Endothelial cell of hepatic sinusoid (primary cell): ENCODE data around the gene L3MBTL4.

Experiments used
- in situ Hi-C: cut with HindIII; loops from 2 replicates; pipeline ENCODE4 v1.10.0; 2017; ENCODE audit warnings: low sequenced_read_pairs

Gene L3MBTL4

DNA sequence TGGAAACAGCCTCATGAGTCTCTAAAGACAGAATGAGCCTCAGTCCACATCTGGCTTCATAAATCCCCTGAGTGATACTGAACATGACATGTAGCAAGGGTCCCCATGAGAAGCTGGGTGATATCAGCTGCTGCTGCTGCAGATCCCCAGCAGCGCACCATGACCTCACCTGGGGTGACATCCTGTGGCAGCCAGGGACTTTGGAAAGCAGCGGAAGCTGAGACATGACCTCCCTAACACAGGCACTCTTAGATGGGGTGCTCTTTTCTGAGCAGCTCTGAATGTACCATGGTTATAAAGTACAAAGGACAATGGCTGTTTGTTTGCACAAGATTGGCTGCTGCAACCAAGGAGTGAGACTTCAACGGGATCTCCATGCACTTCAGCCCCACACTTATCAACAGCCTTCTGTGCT, 444.7 kb downstream of the L3MBTL4 start:
- in situ Hi-C loops: no loop called here

DNA sequence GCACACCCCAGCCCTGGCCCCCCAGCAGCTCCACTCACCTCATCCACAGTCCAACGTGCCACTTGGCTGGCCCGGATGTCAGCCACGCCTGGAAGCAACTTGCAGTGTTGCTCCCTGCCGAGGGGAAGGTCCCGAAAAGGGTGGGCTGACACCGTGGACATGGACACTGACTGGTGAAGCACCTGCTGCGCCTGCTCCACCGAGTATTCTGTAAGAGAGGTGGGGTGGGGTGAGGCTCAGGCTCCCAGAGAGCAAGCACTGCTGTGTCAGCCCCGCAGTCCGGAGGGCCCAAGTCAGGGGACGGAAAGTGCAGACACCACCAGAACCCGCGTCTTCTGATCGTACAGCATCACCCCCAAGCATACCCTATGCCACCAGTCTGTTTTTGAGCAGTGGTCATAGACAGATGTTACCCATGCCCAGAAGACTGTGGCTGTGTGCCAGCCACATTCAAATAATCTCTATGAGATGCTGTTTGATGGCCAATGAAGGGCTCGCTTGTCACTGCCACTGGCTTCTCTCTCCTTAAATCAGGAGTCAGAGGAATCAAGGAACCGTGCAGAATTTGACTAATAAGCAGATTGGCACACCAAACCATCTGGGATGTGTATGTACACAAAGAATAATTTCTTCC, 445.2 kb downstream of the L3MBTL4 start:
- in situ Hi-C loops: no loop called here

DNA sequence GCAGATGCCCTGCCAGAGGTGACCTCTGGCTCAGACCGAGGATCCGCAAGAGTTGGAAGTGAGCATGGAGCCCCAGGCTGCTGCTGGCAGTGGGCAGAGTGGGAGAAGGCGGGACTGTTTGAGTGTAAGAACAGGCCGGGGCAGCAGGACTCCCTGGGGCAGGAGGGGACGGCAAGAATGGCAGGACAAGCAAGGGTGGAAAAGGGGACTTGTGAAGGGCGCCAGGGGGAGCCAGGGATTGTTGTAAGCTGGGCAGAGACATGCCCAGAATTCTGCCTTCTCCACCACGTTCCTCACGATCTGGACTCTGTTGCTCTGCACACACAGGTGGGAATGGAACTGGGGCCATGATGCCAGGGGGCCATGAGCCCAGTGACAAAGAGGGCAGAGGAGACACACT, 447.0 kb downstream of the L3MBTL4 start:
- in situ Hi-C loops: no loop called here

DNA sequence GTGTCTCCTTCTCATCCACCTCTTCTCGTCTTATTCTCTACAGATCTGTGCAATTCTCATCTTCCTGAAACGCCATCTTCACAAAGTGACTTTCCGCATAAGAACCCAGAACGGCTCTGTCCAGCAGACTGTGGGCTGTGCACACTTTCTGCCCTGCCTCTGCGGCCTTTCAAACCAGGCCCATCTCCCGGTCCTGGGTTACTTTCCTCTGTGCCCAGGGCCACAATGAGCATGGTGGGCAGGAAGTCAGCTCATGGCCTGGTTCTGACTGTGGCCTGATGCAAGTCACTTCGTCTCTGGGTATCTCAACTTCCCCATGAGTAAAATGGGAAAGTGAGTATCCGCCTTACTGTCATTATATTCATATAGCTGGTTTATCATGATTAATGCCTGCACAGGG, 447.7 kb downstream of the L3MBTL4 start:
- in situ Hi-C loops: no loop called here

DNA sequence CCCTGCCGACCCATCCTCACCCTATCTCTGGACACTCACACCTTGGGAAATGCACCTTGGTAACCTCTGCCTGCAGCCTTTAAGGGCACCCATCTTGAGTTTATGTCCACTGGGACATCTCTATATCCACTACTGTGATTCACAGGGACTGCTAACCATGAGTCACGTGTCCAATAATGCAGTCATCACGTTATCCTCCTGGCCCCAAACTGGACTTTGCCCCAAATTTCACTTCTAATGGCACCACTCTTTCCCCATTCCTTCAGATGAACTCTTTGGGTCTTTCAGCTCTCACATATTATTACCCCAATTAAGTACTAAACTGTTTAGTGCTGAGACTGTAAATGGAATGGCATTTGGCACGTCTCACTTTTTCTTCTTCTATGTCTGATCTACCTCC, 448.2 kb downstream of the L3MBTL4 start:
- in situ Hi-C loops: no loop called here

DNA sequence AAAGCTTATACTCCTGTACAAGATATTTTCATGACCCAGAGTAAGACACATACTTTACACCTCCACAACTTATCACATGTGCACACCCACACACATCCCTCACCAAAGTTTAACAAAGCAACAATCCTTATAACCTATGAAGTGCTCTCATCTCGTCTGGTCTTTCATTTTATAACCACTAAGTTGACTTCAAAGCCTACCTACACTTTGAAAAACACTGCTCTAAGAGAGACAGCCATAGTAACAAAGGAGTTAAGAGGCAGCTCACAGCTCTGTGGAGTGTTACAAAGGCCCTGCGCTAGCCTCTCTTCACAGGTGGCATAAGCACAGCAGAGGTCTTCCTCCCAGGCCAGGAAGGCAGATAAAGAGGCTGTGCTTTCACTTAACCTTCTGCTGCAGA, 449.7 kb downstream of the L3MBTL4 start:
- in situ Hi-C loops: loop anchor here (5.0 kb wide), 2 partner anchors 37 to 77 kb away; no protein-coding TSS in a partner anchor

DNA sequence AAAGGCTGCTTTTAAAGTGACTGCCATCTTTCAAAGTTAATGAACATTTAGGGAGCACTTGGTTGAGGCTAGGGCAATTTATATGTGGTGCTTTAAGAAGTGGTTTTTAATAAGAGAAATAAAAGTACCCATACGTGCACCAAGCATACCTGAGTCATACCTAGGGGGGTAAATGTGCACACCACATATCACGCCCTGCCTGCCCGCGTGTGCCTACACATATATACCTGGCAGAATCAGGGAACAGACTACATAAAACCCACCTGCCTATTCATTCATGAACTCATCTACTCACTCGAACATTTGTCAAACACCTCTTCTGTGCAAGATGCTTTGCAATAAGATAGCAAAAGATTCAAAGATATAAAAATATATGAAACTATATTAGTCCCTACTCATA, 450.1 kb downstream of the L3MBTL4 start:
- in situ Hi-C loops: loop anchor here (5.0 kb wide), 2 partner anchors 38 to 78 kb away; no protein-coding TSS in a partner anchor

DNA sequence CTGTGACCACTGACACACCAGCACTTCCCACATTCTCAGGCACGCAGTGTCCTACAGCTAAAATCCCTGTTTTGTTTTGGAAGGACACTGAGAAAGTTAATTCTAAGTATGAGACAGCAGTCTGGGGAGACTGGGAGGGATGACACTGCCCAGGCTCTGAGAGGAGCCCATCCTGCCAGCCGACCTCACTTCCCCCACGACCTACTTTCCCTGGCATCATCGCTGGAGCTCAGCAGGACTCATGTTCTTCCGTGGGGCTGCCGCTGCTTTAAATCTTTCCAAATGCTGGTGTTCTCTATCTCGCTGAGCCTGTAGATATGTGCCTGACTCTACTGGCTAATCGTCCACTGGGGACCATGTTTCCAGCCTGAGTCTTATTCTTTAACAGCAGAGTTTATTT, 450.6 kb downstream of the L3MBTL4 start:
- in situ Hi-C loops: loop anchor here (5.0 kb wide), 2 partner anchors 38 to 78 kb away; no protein-coding TSS in a partner anchor

DNA sequence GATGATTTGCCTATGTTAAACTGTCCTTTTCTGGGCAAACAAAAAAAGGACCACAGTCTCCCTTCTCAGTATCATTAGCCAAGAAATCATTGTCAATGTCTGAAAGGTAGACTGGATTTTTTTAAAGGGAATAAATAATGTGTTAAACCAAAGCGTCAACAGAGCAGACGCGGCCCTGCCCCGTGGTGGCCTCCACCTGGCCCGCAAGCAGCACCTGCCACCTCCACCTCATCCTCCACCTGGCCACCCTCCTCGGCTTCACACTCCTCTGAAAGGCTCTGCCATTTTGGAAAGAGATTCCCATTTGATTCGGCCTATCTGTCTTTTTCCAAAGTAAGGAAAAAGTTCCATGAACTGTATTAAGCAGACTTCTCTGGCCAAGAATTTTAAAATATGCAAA, 451.4 kb downstream of the L3MBTL4 start:
- in situ Hi-C loops: loop anchor here (5.0 kb wide), 2 partner anchors 39 to 79 kb away; no protein-coding TSS in a partner anchor

DNA sequence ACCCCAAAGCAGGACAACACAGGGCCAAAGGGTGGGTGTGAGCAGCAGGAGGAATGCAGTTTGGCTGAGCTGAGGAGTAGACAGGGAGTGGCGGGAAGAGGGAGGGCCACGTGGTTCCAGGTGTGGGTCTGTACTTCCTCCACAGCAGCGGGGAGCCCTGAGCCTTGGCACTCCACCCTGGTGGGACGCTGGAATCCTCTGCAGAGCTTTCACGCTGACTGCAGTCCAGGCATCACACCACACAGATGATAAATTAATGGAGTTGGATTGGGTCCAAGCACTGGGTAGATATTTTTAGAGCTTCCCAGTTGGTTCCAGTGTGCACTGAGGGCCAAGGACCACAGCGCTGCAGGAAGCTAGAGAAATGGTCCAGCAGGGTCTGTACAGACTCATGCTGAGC, 452.3 kb downstream of the L3MBTL4 start:
- in situ Hi-C loops: loop anchor here (5.0 kb wide), 2 partner anchors 40 to 80 kb away; no protein-coding TSS in a partner anchor

DNA sequence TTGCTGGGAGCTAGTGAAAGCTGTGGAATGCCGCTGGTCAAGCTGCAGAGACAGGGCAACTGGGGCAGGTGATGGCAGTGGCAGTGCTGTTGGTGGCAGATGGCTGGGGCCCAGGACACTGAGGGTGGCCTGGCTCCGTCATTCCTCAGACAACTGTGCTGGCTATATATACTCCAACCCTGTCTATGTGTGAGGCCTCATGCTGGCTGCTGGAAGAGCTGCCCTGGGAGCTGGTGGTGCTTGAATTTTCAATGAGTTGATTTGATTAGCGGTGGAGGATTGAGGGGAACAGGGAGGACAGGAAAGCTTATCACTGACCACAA, 452.9 kb downstream of the L3MBTL4 start:
- in situ Hi-C loops: loop anchor here (5.0 kb wide), 2 partner anchors 41 to 81 kb away; no protein-coding TSS in a partner anchor

DNA sequence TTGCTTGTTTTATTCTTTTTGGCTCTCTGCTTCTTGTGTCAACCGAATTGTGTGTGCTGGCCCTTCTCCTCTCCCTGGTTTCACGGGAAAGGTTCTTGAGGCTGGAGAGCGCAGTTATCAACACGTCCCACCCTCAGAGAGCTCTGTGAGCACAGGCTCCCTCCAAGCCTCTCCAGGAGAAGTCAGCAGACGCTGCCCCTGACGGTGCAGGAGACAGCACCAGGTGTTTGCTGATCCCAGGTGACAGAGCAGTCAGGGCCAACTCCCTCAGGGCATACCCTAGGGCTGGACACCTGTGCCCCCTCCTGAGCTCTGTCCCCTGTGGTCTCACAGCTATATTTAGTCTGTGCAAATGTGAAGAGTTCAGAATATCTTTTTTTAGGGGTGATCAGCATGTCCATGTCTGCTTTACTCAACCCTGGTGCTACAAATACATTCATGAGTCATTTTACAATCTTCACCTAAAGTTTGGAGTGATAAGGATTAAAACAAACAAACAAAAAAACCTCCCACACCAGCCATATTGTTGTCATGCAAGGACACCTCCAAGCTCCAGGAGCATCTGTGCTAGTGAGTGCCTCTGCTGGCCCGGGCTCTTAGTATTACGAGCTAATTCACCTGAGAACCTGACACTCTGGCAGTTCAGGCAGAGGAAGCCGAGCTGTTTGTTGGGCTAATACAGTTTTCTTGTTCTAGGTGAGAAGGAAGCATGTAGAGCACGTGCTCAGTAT, 453.4 kb downstream of the L3MBTL4 start:
- in situ Hi-C loops: loop anchor here (5.0 kb wide), 2 partner anchors 41 to 81 kb away; no protein-coding TSS in a partner anchor

DNA sequence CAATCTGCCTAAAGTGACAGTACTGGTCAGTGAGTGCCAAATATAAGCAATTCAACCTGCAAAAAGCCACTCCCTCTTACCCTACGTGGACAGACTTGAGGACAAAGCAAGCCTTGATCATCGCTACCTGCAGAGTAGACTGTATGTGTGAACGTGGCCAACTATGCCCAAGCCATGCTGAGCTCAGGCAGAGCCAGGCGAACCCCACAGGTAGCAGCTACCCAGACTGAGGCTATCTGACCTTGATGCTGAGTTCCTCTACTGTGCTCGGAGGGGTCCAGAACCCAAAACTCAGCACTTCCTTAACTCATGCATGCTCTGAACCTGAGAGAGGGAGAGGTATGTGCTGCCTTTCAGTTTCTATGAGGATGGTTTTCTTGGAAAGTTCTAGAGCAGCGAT, 455.9 kb downstream of the L3MBTL4 start:
- in situ Hi-C loops: no loop called here

DNA sequence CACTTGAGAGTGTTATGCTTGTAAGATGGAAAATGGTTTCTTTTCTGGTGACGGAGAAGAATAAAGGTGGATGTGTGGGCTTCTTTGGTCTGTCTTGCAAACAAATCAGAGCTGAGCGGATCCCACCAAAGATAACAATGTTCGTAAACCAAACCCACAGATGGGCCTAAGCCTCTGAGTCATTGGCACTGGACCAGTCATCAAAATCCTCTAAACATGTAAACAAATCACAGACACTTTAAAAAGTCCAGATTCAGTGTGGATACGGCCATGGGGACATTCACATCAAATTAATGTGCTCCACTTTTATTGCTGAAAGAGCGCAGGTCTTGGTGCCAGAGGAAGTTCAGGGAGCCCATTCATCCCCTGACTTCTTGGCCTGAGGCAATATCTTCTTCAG, 458.9 kb downstream of the L3MBTL4 start:
- in situ Hi-C loops: no loop called here

DNA sequence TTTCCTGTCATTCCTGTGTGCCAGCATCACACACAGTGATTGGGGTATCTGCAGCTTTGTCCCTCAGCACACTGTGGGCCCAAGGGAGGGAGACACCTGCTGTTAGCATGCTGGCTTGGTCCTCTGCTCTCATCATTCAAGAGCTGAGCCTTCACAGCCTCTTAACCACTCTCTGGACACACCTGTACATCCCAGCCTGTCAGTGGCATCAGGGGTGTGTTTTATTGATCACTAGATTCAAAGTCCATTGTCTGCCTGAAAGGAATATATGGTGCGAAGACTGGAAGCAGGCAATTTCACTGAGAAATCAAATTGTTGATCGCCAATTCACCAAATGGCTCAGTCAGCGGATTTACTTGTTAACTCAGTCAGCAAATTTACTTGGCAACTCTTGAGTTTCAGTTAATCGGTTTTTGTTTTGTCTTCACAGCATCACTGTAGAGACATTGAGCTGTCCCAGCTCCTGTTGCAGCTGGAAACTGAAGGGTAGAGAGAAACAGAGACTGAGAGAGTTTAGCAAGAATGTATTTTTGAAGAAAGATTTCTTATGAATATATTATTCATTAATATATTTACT, 463.1 kb downstream of the L3MBTL4 start:
- in situ Hi-C loops: no loop called here

DNA sequence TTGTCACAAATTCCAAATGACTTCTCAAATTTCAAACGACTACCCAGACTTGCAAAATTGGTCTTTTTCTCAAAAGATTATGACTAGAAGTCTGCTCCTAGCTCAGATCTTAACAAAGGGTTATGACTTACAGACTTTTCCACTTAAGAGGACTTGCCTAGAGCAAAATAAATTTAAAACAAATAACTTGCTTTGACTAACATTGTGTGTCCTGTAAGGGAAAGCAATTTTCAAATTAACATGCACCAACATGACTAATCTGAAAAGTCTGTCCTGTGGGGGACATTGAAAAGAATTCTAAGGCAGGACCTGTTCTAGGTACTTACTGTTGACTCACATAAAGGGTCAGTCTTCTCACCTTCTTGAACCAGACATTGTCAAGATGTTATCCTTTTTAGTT, 465.9 kb downstream of the L3MBTL4 start:
- in situ Hi-C loops: no loop called here

DNA sequence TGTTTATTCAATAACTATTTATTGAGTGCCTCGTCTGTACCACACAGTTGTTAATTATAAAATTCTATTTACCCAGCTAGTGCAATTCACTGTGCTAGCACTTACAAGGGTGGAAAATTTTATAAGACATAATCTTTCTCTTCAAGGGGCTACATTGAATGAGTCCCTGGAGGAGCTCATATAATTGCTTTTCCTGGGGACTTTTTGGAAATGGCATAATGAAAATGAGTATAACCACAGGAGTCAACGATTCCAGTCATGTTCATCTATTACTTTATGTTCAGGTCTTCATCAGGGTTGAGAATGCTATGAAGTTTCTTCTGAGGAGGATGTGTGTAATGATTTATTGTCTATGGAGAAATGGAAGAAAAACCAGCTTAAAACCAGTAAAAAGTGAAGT, 466.5 kb downstream of the L3MBTL4 start:
- in situ Hi-C loops: no loop called here

DNA sequence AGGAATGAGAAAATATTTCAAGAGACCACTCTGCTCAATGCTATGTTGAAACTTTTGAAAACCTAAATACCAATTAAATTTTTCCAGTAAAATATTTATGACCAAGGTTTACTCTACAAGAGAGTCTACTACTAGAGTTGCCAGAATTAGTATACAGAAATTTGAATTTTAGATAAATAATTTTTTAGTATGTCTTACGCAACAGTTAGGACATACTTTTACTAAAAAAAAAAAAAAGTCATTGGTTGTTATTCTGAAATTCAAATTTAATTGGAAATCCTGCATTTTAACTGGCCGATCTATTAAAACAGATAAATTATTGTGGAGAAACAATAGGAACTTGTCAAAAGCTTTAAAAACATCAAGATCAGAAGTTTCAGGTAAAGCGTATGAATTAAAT, 470.3 kb downstream of the L3MBTL4 start:
- in situ Hi-C loops: no loop called here

DNA sequence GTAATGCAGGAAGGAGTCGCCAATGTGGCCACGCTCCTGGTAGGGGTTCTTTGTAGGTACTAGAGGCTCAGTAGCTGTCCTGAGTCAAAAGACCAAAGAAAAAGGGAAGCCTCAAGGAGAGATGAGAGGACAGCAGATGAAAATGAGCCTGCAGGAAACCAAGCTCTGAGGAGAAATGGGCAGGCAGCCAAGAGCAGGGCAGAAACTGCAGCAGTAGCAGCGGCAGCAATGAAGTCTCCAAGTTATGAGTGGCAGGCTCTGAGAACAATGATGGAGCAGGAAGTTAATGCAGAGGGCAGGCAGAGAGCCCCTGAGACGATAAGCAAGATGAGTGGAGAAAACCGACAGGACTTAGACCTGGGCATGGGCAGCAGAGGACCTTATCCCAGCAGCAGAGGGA, 471.2 kb downstream of the L3MBTL4 start:
- in situ Hi-C loops: no loop called here

DNA sequence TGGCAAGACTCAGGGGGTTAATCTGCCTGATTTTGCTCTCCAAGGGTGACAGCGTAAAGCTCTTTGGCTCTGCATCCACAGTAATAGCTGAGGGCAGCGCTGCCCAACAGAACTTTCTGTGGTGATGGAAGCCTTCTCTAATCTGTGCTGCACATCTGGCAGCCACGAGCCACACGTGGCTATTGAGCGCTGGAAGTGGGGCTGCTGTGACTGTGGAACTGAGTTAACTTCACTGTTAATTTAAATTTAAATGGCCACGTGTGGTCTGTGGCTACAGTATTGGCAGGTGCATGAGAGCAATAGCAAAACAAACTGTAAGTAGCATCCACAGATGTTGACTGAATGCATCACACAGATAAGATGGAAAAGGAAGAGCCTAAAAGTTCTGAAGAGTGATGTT, 472.1 kb downstream of the L3MBTL4 start:
- in situ Hi-C loops: no loop called here

DNA sequence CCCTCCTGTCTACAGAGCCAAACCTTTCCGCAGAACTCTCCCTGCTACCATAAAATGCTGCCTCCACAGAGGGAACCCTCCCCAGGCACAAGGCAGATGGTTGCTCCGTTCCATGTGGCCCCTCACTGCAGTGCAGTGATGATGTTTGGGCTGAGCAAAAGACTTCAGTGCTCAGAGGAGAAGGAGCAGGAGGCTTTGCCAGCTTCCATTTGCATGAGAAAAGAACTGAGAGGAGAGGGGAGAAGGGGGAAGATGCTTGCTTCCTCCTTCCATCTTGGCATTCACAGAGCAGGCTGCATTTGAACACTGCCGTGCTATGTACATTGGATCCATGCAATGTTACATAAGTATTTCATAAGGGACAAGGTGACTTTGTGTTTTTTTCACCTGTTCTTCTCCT, 472.8 kb downstream of the L3MBTL4 start:
- in situ Hi-C loops: no loop called here
